ENCODE measurements around the gene RHOBTB3. TPM values are rescaled to one million over a fixed set of nuclear protein-coding genes. Genes with fewer than 3 reads are reported as not detected.
"Not testable (repeated sequence)": the region's sequence is repeated elsewhere in the genome, so short reads cannot be mapped to it uniquely, and the experiment has no call there.

RHOBTB3 gene
- total RNA-seq, 1 donor from 2014 or later, result 79.7 TPM

- TF ChIP-seq CTCF (IDR thresholded peaks at IDR 0.05; ENCODE audit: borderline replicate concordance), result no peak
- H3K4me3 ChIP-seq, result no peak overlapping the region
- no peak overlapping the region for H3K27ac ChIP-seq (replicated peaks)
- no peaks in the 10 kb centered on the region for H3K27me3 ChIP-seq (ENCODE audit: low read depth)
- H3K9me3 ChIP-seq (replicated peaks), result no peaks in the 10 kb centered on the region
- peaks cover 14% of the 10 kb centered on the region for H3K4me1 ChIP-seq
- no peak for DNase-seq
- intact Hi-C loops (cut with micrococcal nuclease), result no loop called here
- H3K36me3 ChIP-seq, result no peaks in the 10 kb centered on the region
Measured at GRCh38 chr5:95707055-95707454, 24.1 kb upstream of the RHOBTB3 start.

- H3K4me1 ChIP-seq, result peaks cover 14% of the 10 kb centered on the region
- H3K36me3 ChIP-seq; H3K9me3 ChIP-seq (replicated peaks); intact Hi-C loops (cut with micrococcal nuclease); H3K4me3 ChIP-seq; H3K27ac ChIP-seq (replicated peaks); H3K27me3 ChIP-seq (ENCODE audit: low read depth); DNase-seq: not testable (repeated sequence)
Measured at GRCh38 chr5:95707534-95708188, 23.5 kb upstream of the RHOBTB3 start.

- Histone ChIP-seq H3K4me3 (no peak overlapping the region), H3K27ac (replicated peaks) (no peak overlapping the region), H3K27me3 (ENCODE audit: low read depth) (no peaks in the 10 kb centered on the region), H3K9me3 (replicated peaks) (no peaks in the 10 kb centered on the region), H3K4me1 (peaks cover 14% of the 10 kb centered on the region), H3K36me3 (no peaks in the 10 kb centered on the region)
- no peak for TF ChIP-seq CTCF (IDR thresholded peaks at IDR 0.05; ENCODE audit: borderline replicate concordance)
- no peak for DNase-seq
- intact Hi-C loops (cut with micrococcal nuclease), result no loop called here
Measured at GRCh38 chr5:95708876-95709275, 22.3 kb upstream of the RHOBTB3 start.

- H3K27ac ChIP-seq (replicated peaks), result peak overlapping the region; percentile 27
- H3K4me3 ChIP-seq, result peak overlapping the region; percentile 49
- no peak for TF ChIP-seq CTCF (IDR thresholded peaks at IDR 0.05; ENCODE audit: borderline replicate concordance)
- no peaks in the 10 kb centered on the region for H3K27me3 ChIP-seq (ENCODE audit: low read depth)
- H3K36me3 ChIP-seq, result no peaks in the 10 kb centered on the region
- peaks cover 14% of the 10 kb centered on the region for H3K4me1 ChIP-seq
- DNase-seq, result peak; percentile 44
- no peaks in the 10 kb centered on the region for H3K9me3 ChIP-seq (replicated peaks)
- intact Hi-C loops (cut with micrococcal nuclease), result no loop called here
Measured at GRCh38 chr5:95709967-95710650, 21.0 kb upstream of the RHOBTB3 start.

GRCh38 chr5:95710651-95711500 is 20.3 kb upstream of the RHOBTB3 start:
- DNase-seq; H3K27me3 ChIP-seq (ENCODE audit: low read depth); H3K36me3 ChIP-seq; H3K9me3 ChIP-seq (replicated peaks); intact Hi-C loops (cut with micrococcal nuclease): not testable (repeated sequence)
- peaks cover 14% of the 10 kb centered on the region for H3K4me1 ChIP-seq
- peak overlapping the region; percentile 49 for H3K4me3 ChIP-seq
- peak overlapping the region; percentile 27 for H3K27ac ChIP-seq (replicated peaks)

- no peak for DNase-seq
- H3K27me3 ChIP-seq (ENCODE audit: low read depth), result no peaks in the 10 kb centered on the region
- H3K36me3 ChIP-seq, result no peaks in the 10 kb centered on the region
- H3K9me3 ChIP-seq (replicated peaks), result no peaks in the 10 kb centered on the region
- H3K4me3 ChIP-seq, result no peak overlapping the region
- no peak for TF ChIP-seq CTCF (IDR thresholded peaks at IDR 0.05; ENCODE audit: borderline replicate concordance)
- no peak overlapping the region for H3K27ac ChIP-seq (replicated peaks)
- peaks cover 14% of the 10 kb centered on the region for H3K4me1 ChIP-seq
- intact Hi-C loops (cut with micrococcal nuclease), result no loop called here
Measured at GRCh38 chr5:95711501-95712346, 19.4 kb upstream of the RHOBTB3 start.

Data from left ventricle myocardium inferior (tissue), 1 donor.